Subcutaneous adipose tissue (tissue), 4 donors: ENCODE data around the gene MFRP. TPM values are rescaled to one million over a fixed set of nuclear protein-coding genes. Genes with fewer than 3 reads are reported as not detected.

Source experiments
- CTCF ChIP-seq: fragments of 450-650 bp; IDR thresholded peaks from one replicate; pipeline ENCODE4 v1.5.1; 2016; ENCODE audit warnings: low read depth, mild to moderate bottlenecking, control low read depth, antibody characterized with exemption, moderate library complexity
- total RNA-seq, 4 donors: library from RNA; depleted of rRNA; stranded (reverse); fragments of >200 nt; gene quantifications; one replicate each; pipeline ENCODE4 v1.1.0, GENCODE V29; 2016

The MFRP gene
- total RNA-seq, 4 donors from 2014 or later: not detected

GRCh38 chr11:119336744-119337469, 9.6 kb downstream of the MFRP start:
- TF ChIP-seq CTCF: no peak

GRCh38 chr11:119335655-119336543, 10.6 kb downstream of the MFRP start:
- no peak for TF ChIP-seq CTCF

- TF ChIP-seq CTCF: no peak
Measured at GRCh38 chr11:119335091-119335654, 11.3 kb downstream of the MFRP start.

- no peak for TF ChIP-seq CTCF
Measured at GRCh38 chr11:119334174-119334930, 12.2 kb downstream of the MFRP start, which contains the start of gene RNF26. RNF26 (plus strand) TSS chr11:119334527; CDS start chr11:119335123, 596 bp downstream.

GRCh38 chr11:119332111-119332765, 14.3 kb downstream of the MFRP start:
- no peak for TF ChIP-seq CTCF

GRCh38 chr11:119330237-119330636, 16.3 kb downstream of the MFRP start:
- TF ChIP-seq CTCF: no peak
